Suprapubic skin (tissue), 4 donors: ENCODE data around the gene MRPS18A. TPM values are rescaled to one million over a fixed set of nuclear protein-coding genes. Genes with fewer than 3 reads are reported as not detected.

Experiments used
- DNase-seq, 2 donors: peaks; one replicate each; pipeline ENCODE4 v3.0.0-alpha.2; 2019; ENCODE audit warnings: low spot score in 2 of 2
- H3K27ac ChIP-seq: fragments of 200-600 bp; sonication (generic); one replicate; pipeline ENCODE4 v1.5.1; 2019
- H3K27me3 ChIP-seq: fragments of 200-600 bp; sonication (generic); one replicate; pipeline ENCODE4 v1.5.1; 2019
- H3K36me3 ChIP-seq: fragments of 200-600 bp; sonication (generic); one replicate; pipeline ENCODE4 v1.5.1; 2019
- H3K4me1 ChIP-seq: fragments of 200-600 bp; sonication (generic); one replicate; pipeline ENCODE4 v1.5.1; 2019
- H3K4me3 ChIP-seq: fragments of 200-600 bp; sonication (generic); one replicate; pipeline ENCODE4 v1.5.1; 2019; ENCODE audit warnings: mild to moderate bottlenecking
- H3K9me3 ChIP-seq: fragments of 200-600 bp; sonication (generic); one replicate; pipeline ENCODE4 v1.5.1; 2019
- CTCF ChIP-seq, 2 donors: fragments of 200-600 bp in 1 of 2; fragments of 450-650 bp in 1 of 2; sonication (generic) in 1 of 2; IDR thresholded peaks; one replicate each; pipeline ENCODE4 v1.5.1; 2016 to 2019; ENCODE audit warnings: antibody characterized with exemption in 2 of 2, mild to moderate bottlenecking in 1 of 2, moderate library complexity in 1 of 2
- EP300 ChIP-seq: sonication (generic); formaldehyde crosslinking; IDR thresholded peaks from one replicate; pipeline ENCODE4 v1.6.1; 2017; ENCODE audit warnings: antibody characterized with exemption
- POLR2A ChIP-seq, 2 donors: fragments of 450-650 bp; IDR thresholded peaks; one replicate each; pipeline ENCODE4 v1.6.1; 2017; ENCODE audit warnings: antibody characterized with exemption in 2 of 2, mild to moderate bottlenecking in 2 of 2, moderate library complexity in 2 of 2
- POLR2AphosphoS5 ChIP-seq, 3 donors: sonication (generic); formaldehyde crosslinking; IDR thresholded peaks; one replicate each; pipeline ENCODE4 v1.6.1; 2017; ENCODE audit warnings: antibody characterized with exemption in 3 of 3
- WGBS: methylation state at CpG from one replicate; pipeline ENCODE4 v1.1.5; 2018; 5-methylcytosine and 5-hydroxymethylcytosine counted together
- total RNA-seq, 4 donors: library from RNA; depleted of rRNA; stranded (reverse); fragments of >200 nt; gene quantifications; one replicate each; pipeline ENCODE4 v1.1.0, GENCODE V29; 2016

MRPS18A gene
- total RNA-seq, 4 donors from 2014 or later = 43.6 to 59.0 (median 48.6) TPM

- WGBS = 8% methylated on average over 52 of the region's 52 CpGs
- H3K27ac ChIP-seq = no peak within 1 kb of the TSS
- H3K36me3 ChIP-seq = peaks cover 17% of the 10 kb centered on the region
- H3K9me3 ChIP-seq = no peaks in the 10 kb centered on the region
- TF ChIP-seq EP300 (no peak), CTCF (IDR thresholded peaks at IDR 0.05) (no peak), POLR2A (IDR thresholded peaks at IDR 0.05) (no peak), POLR2AphosphoS5 (IDR thresholded peaks at IDR 0.05) (no peak)
- peak; percentile 81 to 87 for DNase-seq
- H3K27me3 ChIP-seq = no peaks in the 10 kb centered on the region
- H3K4me3 ChIP-seq = peak within 1 kb of the TSS; percentile 45
- H3K4me1 ChIP-seq = peaks cover 10% of the 10 kb centered on the region
Measured at GRCh38 chr6:43644940-43645612, 42.5 kb downstream of the MRPS18A start, which contains the start of gene RSPH9. TSS of gene RSPH9 (plus strand) at chr6:43645036. CDS start at chr6:43645099, 63 bp downstream.

GRCh38 chr6:43639984-43640800 lies 47.4 kb downstream of the MRPS18A start:
- TF ChIP-seq EP300 = no peak
- no peak for TF ChIP-seq CTCF (IDR thresholded peaks at IDR 0.05)
- TF ChIP-seq POLR2A (IDR thresholded peaks at IDR 0.05) = no peak
- TF ChIP-seq POLR2AphosphoS5 (IDR thresholded peaks at IDR 0.05) = no peak
- Histone ChIP-seq H3K36me3 (peaks cover 29% of the 10 kb centered on the region), H3K27ac (peak overlapping the region; percentile 7), H3K27me3 (no peaks in the 10 kb centered on the region), H3K4me3 (no peak overlapping the region), H3K4me1 (peaks cover 38% of the 10 kb centered on the region), H3K9me3 (no peaks in the 10 kb centered on the region)
- DNase-seq = no peak
- WGBS = 87% methylated on average over 16 of the region's 21 CpGs

GRCh38 chr6:43636308-43636659 lies 51.3 kb downstream of the MRPS18A start:
- Histone ChIP-seq H3K4me1 (peaks cover 38% of the 10 kb centered on the region), H3K9me3 (no peaks in the 10 kb centered on the region), H3K36me3 (peaks cover 22% of the 10 kb centered on the region), H3K27ac (peak overlapping the region; percentile 90), H3K4me3 (peak overlapping the region; percentile 88), H3K27me3 (no peaks in the 10 kb centered on the region)
- TF ChIP-seq POLR2AphosphoS5 (IDR thresholded peaks at IDR 0.05) = no peak
- no peak for TF ChIP-seq CTCF (IDR thresholded peaks at IDR 0.05)
- no peak for TF ChIP-seq EP300
- no peak for TF ChIP-seq POLR2A (IDR thresholded peaks at IDR 0.05)
- DNase-seq = no peak
- 15% methylated on average over 7 of the region's 7 CpGs for WGBS

- Histone ChIP-seq H3K4me1 (peaks cover 39% of the 10 kb centered on the region), H3K27ac (peak within 1 kb of the TSS; percentile 90), H3K9me3 (no peaks in the 10 kb centered on the region), H3K4me3 (peak within 1 kb of the TSS; percentile 88), H3K27me3 (no peaks in the 10 kb centered on the region), H3K36me3 (peaks cover 18% of the 10 kb centered on the region)
- peak; percentile 89 to 90 for DNase-seq
- WGBS = 4% methylated on average over 42 of the region's 48 CpGs
- TF ChIP-seq POLR2AphosphoS5 (IDR thresholded peaks at IDR 0.05) (peak in 1 of 3 donors; percentile 61), EP300 (no peak), CTCF (IDR thresholded peaks at IDR 0.05) (no peak), POLR2A (IDR thresholded peaks at IDR 0.05) (peak in 1 of 2 donors; percentile 57)
Measured at GRCh38 chr6:43635387-43636307, 51.9 kb downstream of the MRPS18A start, which contains the start of gene MAD2L1BP. TSS of gene MAD2L1BP (plus strand) at chr6:43635840. CDS start at chr6:43635876, 36 bp downstream.
